ENCODE measurements around the gene DIPK1C.

DIPK1C gene

DNA sequence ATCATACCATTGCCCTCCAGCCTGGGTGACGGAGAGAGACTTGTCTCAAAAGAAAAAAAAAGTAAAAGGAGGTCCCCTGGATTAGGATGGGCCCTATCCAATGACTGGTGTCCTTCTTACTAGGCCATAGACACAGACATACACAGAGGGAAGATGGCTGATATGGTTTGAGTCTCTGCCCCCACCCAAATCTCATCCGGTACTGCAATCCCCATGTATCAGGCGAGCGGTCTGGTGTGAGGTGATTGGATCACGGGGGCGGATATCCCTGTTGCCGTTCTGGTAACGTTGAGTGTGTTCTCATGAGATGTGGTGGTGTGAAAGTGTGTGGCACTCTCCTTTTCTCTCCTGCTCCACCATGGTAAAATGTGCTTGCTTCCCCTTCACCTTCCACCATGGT is 31.2 kb upstream of the DIPK1C start:
- no peak overlapping the region for H3K4me3 ChIP-seq (ENCODE audit: low read depth in 1 of 5, low read length in 5 of 5)
- H3K4me1 ChIP-seq (ENCODE audit: control insufficient read depth in 5 of 5, insufficient read depth in 5 of 5, low read length in 5 of 5), result peaks cover 0 to 12% (median 9%) of the 10 kb centered on the region in 5 donors
- H3K9ac ChIP-seq (ENCODE audit: low read length in 5 of 5), result no peak overlapping the region
- H3K27ac ChIP-seq (ENCODE audit: low read depth, low read length), result no peak overlapping the region
- H3K9me3 ChIP-seq (ENCODE audit: control insufficient read depth in 5 of 5, low read length in 5 of 5), result peaks cover 0 to 8% (median 0%) of the 10 kb centered on the region in 5 donors
- H3K36me3 ChIP-seq (ENCODE audit: control insufficient read depth in 5 of 5, insufficient read depth in 5 of 5, low read length in 5 of 5), result no peaks in the 10 kb centered on the region
- peaks cover 0 to 5% (median 0%) of the 10 kb centered on the region in 5 donors for H3K27me3 ChIP-seq (ENCODE audit: control insufficient read depth in 5 of 5, insufficient read depth in 4 of 5, low read length in 5 of 5)

DNA sequence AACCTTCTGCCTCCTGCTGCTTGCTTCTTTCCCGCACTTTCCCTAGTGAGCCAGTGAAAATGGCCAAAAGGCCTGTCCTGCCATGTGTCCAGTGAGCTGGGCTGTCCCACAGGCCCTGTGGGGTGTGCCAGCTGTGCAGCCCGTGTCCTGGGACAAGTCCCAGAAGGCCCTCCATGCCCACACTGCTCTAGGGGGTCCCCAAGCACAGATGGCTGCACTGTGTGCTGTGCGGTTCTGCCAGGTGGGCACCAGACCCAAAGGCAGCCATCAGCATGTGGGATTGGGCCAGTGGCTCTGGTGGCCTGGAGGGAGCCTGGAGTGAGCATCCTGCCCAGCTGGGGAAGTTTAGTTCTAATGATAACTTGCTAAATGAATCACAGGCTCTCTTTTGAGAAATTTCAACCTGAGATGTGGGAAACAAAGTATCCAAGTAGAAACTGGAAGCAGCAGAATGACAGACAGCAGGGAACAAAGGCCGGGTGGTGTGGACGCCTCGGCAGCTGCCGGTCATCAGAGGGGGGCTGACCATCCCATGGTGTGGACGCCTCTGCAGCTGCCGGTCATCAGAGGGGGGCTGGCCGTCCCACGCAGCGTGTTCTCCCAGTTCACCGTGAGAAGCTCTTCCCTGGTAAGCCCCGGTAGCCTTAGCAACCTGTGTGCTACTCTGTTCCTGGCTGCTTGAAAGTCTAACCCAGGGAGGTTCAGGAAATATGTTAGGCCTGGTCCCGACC is 29.2 kb upstream of the DIPK1C start:
- Histone ChIP-seq H3K27ac (ENCODE audit: low read depth, low read length) (no peak overlapping the region), H3K4me3 (ENCODE audit: low read depth in 1 of 5, low read length in 5 of 5) (no peak overlapping the region), H3K9me3 (ENCODE audit: control insufficient read depth in 5 of 5, low read length in 5 of 5) (no peaks in the 10 kb centered on the region), H3K27me3 (ENCODE audit: control insufficient read depth in 5 of 5, insufficient read depth in 4 of 5, low read length in 5 of 5) (peaks cover 0 to 5% (median 0%) of the 10 kb centered on the region in 5 donors), H3K9ac (ENCODE audit: low read length in 5 of 5) (no peak overlapping the region), H3K4me1 (ENCODE audit: control insufficient read depth in 5 of 5, insufficient read depth in 5 of 5, low read length in 5 of 5) (peaks cover 0 to 12% (median 9%) of the 10 kb centered on the region in 5 donors), H3K36me3 (ENCODE audit: control insufficient read depth in 5 of 5, insufficient read depth in 5 of 5, low read length in 5 of 5) (no peaks in the 10 kb centered on the region)

DNA sequence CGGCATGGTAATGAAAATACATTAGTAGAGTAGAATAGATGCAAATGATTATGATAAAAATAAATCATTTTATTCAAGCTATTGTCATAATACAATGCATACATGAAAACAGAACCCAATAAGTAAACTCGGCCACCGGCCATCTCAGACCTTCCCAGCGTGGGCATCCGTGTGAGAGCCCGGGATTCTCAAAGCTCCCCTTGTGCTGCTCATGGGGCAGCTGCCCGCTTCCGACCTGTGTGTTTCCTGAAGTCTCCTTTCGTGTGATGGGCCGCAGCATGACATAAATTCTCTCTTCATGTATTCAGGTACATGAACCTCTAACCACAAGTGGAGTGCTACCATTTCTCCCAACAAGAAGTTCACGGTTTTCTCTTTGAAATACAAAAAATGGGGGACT is 25.6 kb upstream of the DIPK1C start:
- no peak overlapping the region for H3K27ac ChIP-seq (ENCODE audit: low read depth, low read length)
- no peak overlapping the region for H3K4me3 ChIP-seq (ENCODE audit: low read depth in 1 of 5, low read length in 5 of 5)
- H3K27me3 ChIP-seq (ENCODE audit: control insufficient read depth in 5 of 5, insufficient read depth in 4 of 5, low read length in 5 of 5), result peaks cover 0 to 2% (median 0%) of the 10 kb centered on the region in 5 donors
- H3K4me1 ChIP-seq (ENCODE audit: control insufficient read depth in 5 of 5, insufficient read depth in 5 of 5, low read length in 5 of 5), result peaks cover 0 to 18% (median 9%) of the 10 kb centered on the region in 5 donors
- no peaks in the 10 kb centered on the region for H3K9me3 ChIP-seq (ENCODE audit: control insufficient read depth in 5 of 5, low read length in 5 of 5)
- H3K36me3 ChIP-seq (ENCODE audit: control insufficient read depth in 5 of 5, insufficient read depth in 5 of 5, low read length in 5 of 5), result no peaks in the 10 kb centered on the region
- no peak overlapping the region for H3K9ac ChIP-seq (ENCODE audit: low read length in 5 of 5)

DNA sequence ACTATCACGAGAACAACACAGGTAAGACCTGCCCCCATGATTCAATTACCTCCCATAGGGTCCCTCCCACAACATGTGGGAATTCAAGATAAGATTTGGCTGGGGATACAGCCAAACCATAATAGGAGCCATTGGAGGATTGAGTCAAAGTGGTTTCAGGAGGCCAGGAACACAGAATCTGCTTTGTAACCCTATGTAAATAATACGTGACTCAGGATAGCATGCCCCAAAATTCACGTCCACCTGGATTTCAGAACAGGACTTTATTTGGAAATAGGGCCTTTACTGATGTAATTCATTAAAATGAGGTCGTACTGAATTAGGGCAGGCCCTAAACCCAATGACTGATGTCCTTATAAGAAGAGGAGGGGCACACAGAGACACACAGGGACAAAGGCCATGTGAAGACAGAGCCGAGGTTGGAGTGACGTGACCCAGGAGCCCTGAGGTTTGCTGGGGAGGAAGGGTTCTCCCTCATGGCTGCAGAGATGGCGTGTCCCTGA is 23.1 kb upstream of the DIPK1C start:
- Histone ChIP-seq H3K4me3 (ENCODE audit: low read depth in 1 of 5, low read length in 5 of 5) (no peak overlapping the region), H3K27ac (ENCODE audit: low read depth, low read length) (no peak overlapping the region), H3K9ac (ENCODE audit: low read length in 5 of 5) (no peak overlapping the region), H3K27me3 (ENCODE audit: control insufficient read depth in 5 of 5, insufficient read depth in 4 of 5, low read length in 5 of 5) (no peaks in the 10 kb centered on the region), H3K4me1 (ENCODE audit: control insufficient read depth in 5 of 5, insufficient read depth in 5 of 5, low read length in 5 of 5) (peaks cover 0 to 12% (median 6%) of the 10 kb centered on the region in 5 donors), H3K36me3 (ENCODE audit: control insufficient read depth in 5 of 5, insufficient read depth in 5 of 5, low read length in 5 of 5) (no peaks in the 10 kb centered on the region), H3K9me3 (ENCODE audit: control insufficient read depth in 5 of 5, low read length in 5 of 5) (no peaks in the 10 kb centered on the region)

DNA sequence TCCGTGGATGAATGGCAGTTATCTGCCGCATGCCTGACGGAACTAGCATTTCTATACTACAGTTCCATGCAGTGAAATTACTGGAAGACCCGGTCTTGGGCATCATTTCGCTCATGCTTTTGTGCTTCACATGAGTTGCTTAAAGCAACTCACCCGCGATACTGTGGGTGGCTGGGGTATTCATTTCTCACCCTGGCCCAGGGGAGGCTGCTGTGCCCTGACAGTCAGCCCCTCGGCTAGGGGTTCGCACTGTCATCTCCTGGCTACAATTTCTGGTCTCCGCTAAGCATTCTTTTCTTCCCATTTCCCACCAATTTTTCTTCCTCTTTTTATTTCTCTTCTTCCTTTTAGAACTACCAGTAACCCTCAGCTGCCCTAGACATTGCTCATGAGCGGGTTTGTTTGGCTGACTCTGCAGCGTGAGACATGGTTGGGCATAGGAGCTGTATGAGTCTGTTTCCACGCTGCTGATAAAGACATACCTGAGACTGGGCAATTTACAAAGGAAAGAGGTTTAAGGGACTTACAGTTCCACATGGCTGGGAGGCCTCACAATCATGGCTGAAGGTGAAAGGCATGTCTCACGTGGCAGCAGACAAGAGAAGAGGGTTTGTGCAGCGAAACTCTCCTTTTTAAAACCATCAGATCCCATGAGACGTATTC is 22.5 kb upstream of the DIPK1C start:
- Histone ChIP-seq H3K9me3 (ENCODE audit: control insufficient read depth in 5 of 5, low read length in 5 of 5) (no peaks in the 10 kb centered on the region), H3K36me3 (ENCODE audit: control insufficient read depth in 5 of 5, insufficient read depth in 5 of 5, low read length in 5 of 5) (no peaks in the 10 kb centered on the region), H3K27me3 (ENCODE audit: control insufficient read depth in 5 of 5, insufficient read depth in 4 of 5, low read length in 5 of 5) (no peaks in the 10 kb centered on the region), H3K4me1 (ENCODE audit: control insufficient read depth in 5 of 5, insufficient read depth in 5 of 5, low read length in 5 of 5) (peaks cover 0 to 11% (median 2%) of the 10 kb centered on the region in 5 donors), H3K27ac (ENCODE audit: low read depth, low read length) (no peak overlapping the region), H3K4me3 (ENCODE audit: low read depth in 1 of 5, low read length in 5 of 5) (no peak overlapping the region), H3K9ac (ENCODE audit: low read length in 5 of 5) (no peak overlapping the region)

DNA sequence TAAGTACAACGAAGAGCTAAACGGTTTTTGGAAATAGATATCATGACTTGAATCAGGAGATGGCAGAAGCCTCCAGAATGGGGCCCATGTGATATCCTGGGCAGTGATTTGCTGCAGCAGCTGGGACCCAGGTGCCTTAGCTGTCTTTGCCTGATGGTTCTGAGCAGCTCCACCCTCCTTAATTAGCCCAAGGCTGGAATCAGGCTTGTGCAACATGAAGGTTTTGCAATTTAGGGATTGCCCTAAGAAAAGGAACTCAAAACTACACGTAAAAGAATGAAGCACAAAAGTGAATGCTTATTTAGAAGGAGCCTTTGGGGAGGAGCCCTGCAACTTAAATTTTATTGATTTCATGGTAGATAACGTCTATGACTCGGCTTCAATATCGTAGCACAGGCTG is 21.8 kb upstream of the DIPK1C start:
- H3K27me3 ChIP-seq (ENCODE audit: control insufficient read depth in 5 of 5, insufficient read depth in 4 of 5, low read length in 5 of 5), result no peaks in the 10 kb centered on the region
- H3K9ac ChIP-seq (ENCODE audit: low read length in 5 of 5), result no peak overlapping the region
- H3K4me3 ChIP-seq (ENCODE audit: low read depth in 1 of 5, low read length in 5 of 5), result no peak overlapping the region
- H3K9me3 ChIP-seq (ENCODE audit: control insufficient read depth in 5 of 5, low read length in 5 of 5), result no peaks in the 10 kb centered on the region
- H3K4me1 ChIP-seq (ENCODE audit: control insufficient read depth in 5 of 5, insufficient read depth in 5 of 5, low read length in 5 of 5), result peaks cover 0 to 8% (median 2%) of the 10 kb centered on the region in 5 donors
- no peak overlapping the region for H3K27ac ChIP-seq (ENCODE audit: low read depth, low read length)
- no peaks in the 10 kb centered on the region for H3K36me3 ChIP-seq (ENCODE audit: control insufficient read depth in 5 of 5, insufficient read depth in 5 of 5, low read length in 5 of 5)

DNA sequence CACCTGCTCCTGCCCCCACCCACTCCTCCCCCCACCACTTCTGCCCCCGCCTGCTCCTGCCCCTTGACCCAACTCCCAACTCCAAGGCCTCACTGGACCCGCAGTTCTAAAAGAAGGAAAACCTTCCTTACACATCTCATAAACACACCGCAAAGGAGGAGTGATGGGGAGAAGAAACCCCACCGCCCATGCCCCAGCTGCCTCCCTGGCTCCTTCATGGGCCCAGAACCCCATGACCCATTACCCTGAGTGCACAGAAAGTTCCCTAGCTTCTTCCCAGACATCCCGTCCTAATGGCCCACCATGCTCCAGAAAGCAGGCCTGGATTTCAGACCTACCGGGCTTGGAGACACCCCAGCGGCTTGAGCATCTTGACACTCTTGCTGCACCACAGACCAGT is 21.2 kb upstream of the DIPK1C start:
- Histone ChIP-seq H3K4me1 (ENCODE audit: control insufficient read depth in 5 of 5, insufficient read depth in 5 of 5, low read length in 5 of 5) (peaks cover 0 to 8% (median 2%) of the 10 kb centered on the region in 5 donors), H3K27me3 (ENCODE audit: control insufficient read depth in 5 of 5, insufficient read depth in 4 of 5, low read length in 5 of 5) (no peaks in the 10 kb centered on the region), H3K27ac (ENCODE audit: low read depth, low read length) (no peak overlapping the region), H3K9ac (ENCODE audit: low read length in 5 of 5) (no peak overlapping the region), H3K9me3 (ENCODE audit: control insufficient read depth in 5 of 5, low read length in 5 of 5) (no peaks in the 10 kb centered on the region), H3K36me3 (ENCODE audit: control insufficient read depth in 5 of 5, insufficient read depth in 5 of 5, low read length in 5 of 5) (no peaks in the 10 kb centered on the region), H3K4me3 (ENCODE audit: low read depth in 1 of 5, low read length in 5 of 5) (no peak overlapping the region)

DNA sequence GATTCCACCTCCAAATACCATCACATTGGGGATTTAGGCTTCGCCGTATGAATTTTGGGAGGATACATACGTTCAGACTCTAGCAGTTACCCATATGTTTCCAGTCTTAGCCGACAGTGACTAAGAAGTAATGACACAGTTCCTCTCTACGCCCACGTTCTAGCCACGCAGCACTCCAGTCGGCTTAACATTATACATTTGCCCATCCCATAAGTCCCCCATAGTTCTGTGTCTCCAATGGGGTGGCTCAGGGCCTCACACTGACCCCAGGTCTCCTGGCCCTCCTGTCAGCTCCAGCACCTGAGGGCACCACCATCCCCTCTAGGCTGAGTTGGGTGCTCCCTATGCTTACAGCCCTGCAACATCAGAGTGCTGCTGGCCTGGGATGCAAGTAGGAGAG is 20.7 kb upstream of the DIPK1C start:
- H3K9ac ChIP-seq (ENCODE audit: low read length in 5 of 5), result no peak overlapping the region
- H3K4me1 ChIP-seq (ENCODE audit: control insufficient read depth in 5 of 5, insufficient read depth in 5 of 5, low read length in 5 of 5), result peaks cover 0 to 8% (median 2%) of the 10 kb centered on the region in 5 donors
- H3K9me3 ChIP-seq (ENCODE audit: control insufficient read depth in 5 of 5, low read length in 5 of 5), result no peaks in the 10 kb centered on the region
- H3K27ac ChIP-seq (ENCODE audit: low read depth, low read length), result no peak overlapping the region
- H3K36me3 ChIP-seq (ENCODE audit: control insufficient read depth in 5 of 5, insufficient read depth in 5 of 5, low read length in 5 of 5), result no peaks in the 10 kb centered on the region
- H3K4me3 ChIP-seq (ENCODE audit: low read depth in 1 of 5, low read length in 5 of 5), result no peak overlapping the region
- H3K27me3 ChIP-seq (ENCODE audit: control insufficient read depth in 5 of 5, insufficient read depth in 4 of 5, low read length in 5 of 5), result no peaks in the 10 kb centered on the region

DNA sequence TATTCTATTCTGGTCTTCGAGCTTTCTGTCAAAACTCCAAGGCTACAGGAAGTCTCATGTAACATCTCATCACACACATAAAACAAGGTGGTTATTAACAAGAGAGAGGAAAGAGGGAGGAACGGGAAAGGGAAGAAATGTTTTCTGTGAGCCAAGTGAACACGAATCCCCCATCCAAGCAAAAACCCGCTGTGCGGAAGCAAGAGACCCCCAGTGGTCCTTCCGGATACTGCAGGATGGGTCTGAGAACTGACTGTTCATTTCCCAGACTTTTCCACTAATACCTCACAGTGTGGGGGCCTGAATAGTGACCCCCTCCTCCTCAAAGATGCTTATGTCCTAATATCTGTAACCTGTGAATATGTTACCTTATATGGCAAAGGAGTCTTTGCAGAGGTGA is 19.0 kb upstream of the DIPK1C start:
- Histone ChIP-seq H3K4me3 (ENCODE audit: low read depth in 1 of 5, low read length in 5 of 5) (no peak overlapping the region), H3K27me3 (ENCODE audit: control insufficient read depth in 5 of 5, insufficient read depth in 4 of 5, low read length in 5 of 5) (no peaks in the 10 kb centered on the region), H3K9ac (ENCODE audit: low read length in 5 of 5) (no peak overlapping the region), H3K27ac (ENCODE audit: low read depth, low read length) (no peak overlapping the region), H3K9me3 (ENCODE audit: control insufficient read depth in 5 of 5, low read length in 5 of 5) (no peaks in the 10 kb centered on the region), H3K36me3 (ENCODE audit: control insufficient read depth in 5 of 5, insufficient read depth in 5 of 5, low read length in 5 of 5) (no peaks in the 10 kb centered on the region), H3K4me1 (ENCODE audit: control insufficient read depth in 5 of 5, insufficient read depth in 5 of 5, low read length in 5 of 5) (peaks cover 0 to 8% (median 2%) of the 10 kb centered on the region in 5 donors)

DNA sequence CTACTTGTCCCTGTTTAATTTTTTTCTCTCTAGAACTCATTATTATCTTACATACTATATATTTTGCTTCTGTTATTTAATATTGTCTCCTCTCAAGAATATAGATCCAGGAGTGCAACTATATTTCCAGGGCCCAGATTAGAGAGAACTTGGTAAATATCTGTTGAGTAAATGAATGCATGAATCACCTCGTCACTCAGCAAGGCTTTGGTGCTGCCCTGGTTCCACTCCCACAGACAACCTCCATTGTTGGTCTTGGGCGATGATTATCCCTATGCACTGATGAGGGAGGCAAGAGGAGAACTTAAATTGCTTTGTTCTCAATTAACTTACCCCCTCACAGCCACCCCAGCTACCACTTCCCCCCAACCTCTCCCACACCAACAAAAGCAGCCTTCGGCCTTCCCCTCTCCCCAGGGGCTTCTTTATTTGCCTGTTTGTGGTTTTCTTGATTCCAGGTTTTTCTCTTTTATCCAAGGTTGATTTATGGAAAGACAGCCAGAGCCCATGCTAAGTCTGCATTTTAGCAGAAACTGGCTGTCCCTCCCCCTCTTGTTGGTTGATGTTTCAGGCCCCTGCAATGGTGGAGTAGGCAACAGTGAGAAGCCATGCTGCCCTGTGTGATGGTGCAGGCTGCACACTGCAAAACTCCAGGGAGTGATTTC is 17.0 kb upstream of the DIPK1C start:
- Histone ChIP-seq H3K36me3 (ENCODE audit: control insufficient read depth in 5 of 5, insufficient read depth in 5 of 5, low read length in 5 of 5) (no peaks in the 10 kb centered on the region), H3K27ac (ENCODE audit: low read depth, low read length) (no peak overlapping the region), H3K9ac (ENCODE audit: low read length in 5 of 5) (no peak overlapping the region), H3K9me3 (ENCODE audit: control insufficient read depth in 5 of 5, low read length in 5 of 5) (peaks cover 0 to 8% (median 0%) of the 10 kb centered on the region in 5 donors), H3K27me3 (ENCODE audit: control insufficient read depth in 5 of 5, insufficient read depth in 4 of 5, low read length in 5 of 5) (no peaks in the 10 kb centered on the region), H3K4me3 (ENCODE audit: low read depth in 1 of 5, low read length in 5 of 5) (no peak overlapping the region), H3K4me1 (ENCODE audit: control insufficient read depth in 5 of 5, insufficient read depth in 5 of 5, low read length in 5 of 5) (peaks cover 0 to 3% (median under 1%) of the 10 kb centered on the region in 5 donors)
